ENCODE measurements around the gene XPA. TPM values are rescaled to one million over a fixed set of nuclear protein-coding genes. Genes with fewer than 3 reads are reported as not detected.

XPA gene
- 32.6 TPM for total RNA-seq

DNA sequence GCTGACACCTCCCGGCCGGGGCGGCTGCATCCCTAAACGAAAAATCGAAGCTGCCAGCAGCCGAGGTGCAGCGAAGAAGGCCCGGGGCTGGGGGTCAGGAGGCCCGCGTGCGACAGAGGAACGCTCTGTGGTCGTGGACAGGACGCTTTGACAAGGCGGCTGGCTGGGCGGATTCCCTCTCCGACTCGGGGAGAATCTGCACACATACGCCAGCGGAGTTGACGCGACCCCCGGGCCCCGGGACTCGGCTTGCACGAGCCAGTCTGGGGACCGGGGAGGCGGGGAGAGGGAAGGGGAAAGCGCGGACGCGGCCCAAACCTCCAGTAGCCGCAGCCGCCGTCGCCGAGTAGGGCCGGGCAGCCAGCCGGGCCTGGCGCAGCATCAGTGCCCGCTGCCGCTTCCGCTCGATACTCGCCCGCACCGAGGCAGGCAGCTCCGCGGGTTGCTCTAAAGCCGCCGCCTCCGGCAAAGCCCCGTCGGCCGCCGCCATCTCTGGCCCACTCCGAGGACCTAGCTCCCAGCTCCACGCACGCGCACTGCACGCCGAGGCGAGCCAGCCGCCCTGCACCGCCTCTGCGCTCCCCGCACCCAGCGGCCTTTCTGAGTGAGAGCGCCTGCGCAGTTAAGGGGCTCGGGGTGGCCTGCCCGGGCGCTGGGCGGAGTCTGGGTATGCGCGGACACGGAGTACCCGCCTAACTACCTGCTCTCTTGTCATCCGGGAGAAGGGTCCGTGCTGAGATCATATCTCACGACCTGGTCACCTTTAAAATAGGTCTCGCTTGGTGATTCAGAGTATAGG is at the start of gene XPA:
Gene XPA (minus strand): TSS at position 538 of the 799 bp plus-strand sequence. CDS start 48 bp downstream, at position 490.

GRCh38 chr9:97632985-97633858 is 63.9 kb downstream of the XPA start, which contains the start of the genes NCBP1 and TSTD2:
Gene NCBP1, plus strand, starts transcription at chr9:97633821. Its CDS starts 61 bp downstream, at chr9:97633882.
Gene TSTD2, minus strand, starts transcription at chr9:97633368. Its CDS starts 5,806 bp downstream, at chr9:97627562.

Other genes with a start within 250 kb of the XPA start
- 42.6 TPM for gene TMOD1, start 195.7 kb downstream of the XPA start, total RNA-seq
- 71.7 TPM for gene TSTD2, start 64.0 kb downstream of the XPA start, total RNA-seq
- 68.9 TPM for gene NCBP1, start 63.5 kb downstream of the XPA start, total RNA-seq
- gene FOXE1, start 155.9 kb upstream of the XPA start, total RNA-seq: not detected
- 23.5 TPM for gene TRMO, start 225.2 kb upstream of the XPA start, total RNA-seq
- 0.94 TPM for gene HEMGN, start 240.8 kb upstream of the XPA start, total RNA-seq

Data from parietal lobe (tissue), 1 donor.